GM23338 (cell line): ENCODE results near the gene PSPN.

ENCODE experiments used
- CREB1 ChIP-seq: fragments of 250-450 bp; sonication (Bioruptor Pico); IDR thresholded peaks from 2 replicates; pipeline ENCODE4 v1.5.0; 2020; ENCODE audit warnings: low read depth, mild to moderate bottlenecking, moderate library complexity
- EZH2 ChIP-seq: fragments of 200-600 bp; sonication (generic); IDR thresholded peaks from one replicate; pipeline ENCODE4 v1.8.0; 2017; ENCODE audit warnings: antibody characterized with exemption, mild to moderate bottlenecking, low read depth; ENCODE audit not compliant: unreplicated experiment
- NANOG ChIP-seq: IDR thresholded peaks from 2 replicates; pipeline ENCODE4 v1.6.1; 2016; ENCODE audit warnings: antibody characterized with exemption, borderline replicate concordance
- POLR2AphosphoS5 ChIP-seq: IDR thresholded peaks from 2 replicates; pipeline ENCODE4 v1.6.1; 2016; ENCODE audit warnings: antibody characterized with exemption, low read depth
- ZNF114 ChIP-seq: fragments of 250-450 bp; sonication (Bioruptor Pico); IDR thresholded peaks from 2 replicates; pipeline ENCODE4 v1.5.0; 2020; ENCODE audit warnings: mild to moderate bottlenecking, moderate library complexity
- TF ChIP-seq, protein P1 (sequence below), 2 experiments: fragments of 200-600 bp in 1 of 2; sonication (generic) in 1 of 2; conservative IDR thresholded peaks; 2 replicates each; pipeline versions ENCODE4 v1.5.1 to v1.6.1; 2016 to 2017; ENCODE audit warnings: antibody characterized with exemption in 2 of 2, low read depth in 2 of 2, mild to moderate bottlenecking in 2 of 2, moderate library complexity in 1 of 2
- TF ChIP-seq, protein P2 (sequence below): IDR thresholded peaks from 2 replicates; pipeline ENCODE4 v1.6.1; 2016; ENCODE audit warnings: antibody characterized with exemption
- TF ChIP-seq, protein P3 (sequence below): IDR thresholded peaks from one replicate; pipeline ENCODE4 v1.6.1; 2018; ENCODE audit warnings: antibody characterized with exemption; ENCODE audit not compliant: unreplicated experiment

DNA sequence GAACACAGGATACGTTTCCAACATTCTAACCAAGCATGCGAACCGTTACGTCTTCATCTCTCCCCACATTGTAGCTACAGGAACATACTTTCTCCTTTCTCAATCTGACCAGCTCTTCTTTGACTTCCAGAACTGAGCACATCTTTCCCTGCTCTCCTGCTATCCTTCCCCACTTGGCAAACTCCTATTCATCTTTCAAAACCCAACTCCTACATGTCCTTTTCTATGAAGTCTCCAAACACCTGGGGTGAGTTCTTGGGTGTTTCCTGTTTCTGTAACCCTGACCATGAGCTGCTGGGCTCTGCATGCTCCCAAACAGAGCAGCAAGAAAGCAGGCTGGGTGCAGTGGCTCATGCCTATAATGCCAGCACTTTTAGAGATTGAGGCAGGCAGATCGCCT is 48.9 kb downstream of the PSPN start:
- TF ChIP-seq EZH2 (no peak), POLR2AphosphoS5 (no peak), CREB1 (CRISPR knock-in tag) (no peak), NANOG (no peak), ZNF114 (CRISPR knock-in tag) (no peak)
- TF ChIP-seq, protein P1, sequence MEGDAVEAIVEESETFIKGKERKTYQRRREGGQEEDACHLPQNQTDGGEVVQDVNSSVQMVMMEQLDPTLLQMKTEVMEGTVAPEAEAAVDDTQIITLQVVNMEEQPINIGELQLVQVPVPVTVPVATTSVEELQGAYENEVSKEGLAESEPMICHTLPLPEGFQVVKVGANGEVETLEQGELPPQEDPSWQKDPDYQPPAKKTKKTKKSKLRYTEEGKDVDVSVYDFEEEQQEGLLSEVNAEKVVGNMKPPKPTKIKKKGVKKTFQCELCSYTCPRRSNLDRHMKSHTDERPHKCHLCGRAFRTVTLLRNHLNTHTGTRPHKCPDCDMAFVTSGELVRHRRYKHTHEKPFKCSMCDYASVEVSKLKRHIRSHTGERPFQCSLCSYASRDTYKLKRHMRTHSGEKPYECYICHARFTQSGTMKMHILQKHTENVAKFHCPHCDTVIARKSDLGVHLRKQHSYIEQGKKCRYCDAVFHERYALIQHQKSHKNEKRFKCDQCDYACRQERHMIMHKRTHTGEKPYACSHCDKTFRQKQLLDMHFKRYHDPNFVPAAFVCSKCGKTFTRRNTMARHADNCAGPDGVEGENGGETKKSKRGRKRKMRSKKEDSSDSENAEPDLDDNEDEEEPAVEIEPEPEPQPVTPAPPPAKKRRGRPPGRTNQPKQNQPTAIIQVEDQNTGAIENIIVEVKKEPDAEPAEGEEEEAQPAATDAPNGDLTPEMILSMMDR (conservative IDR thresholded peaks at IDR 0.05; ENCODE audit: low read depth in 2 of 2), result no peak
- TF ChIP-seq, protein P2, sequence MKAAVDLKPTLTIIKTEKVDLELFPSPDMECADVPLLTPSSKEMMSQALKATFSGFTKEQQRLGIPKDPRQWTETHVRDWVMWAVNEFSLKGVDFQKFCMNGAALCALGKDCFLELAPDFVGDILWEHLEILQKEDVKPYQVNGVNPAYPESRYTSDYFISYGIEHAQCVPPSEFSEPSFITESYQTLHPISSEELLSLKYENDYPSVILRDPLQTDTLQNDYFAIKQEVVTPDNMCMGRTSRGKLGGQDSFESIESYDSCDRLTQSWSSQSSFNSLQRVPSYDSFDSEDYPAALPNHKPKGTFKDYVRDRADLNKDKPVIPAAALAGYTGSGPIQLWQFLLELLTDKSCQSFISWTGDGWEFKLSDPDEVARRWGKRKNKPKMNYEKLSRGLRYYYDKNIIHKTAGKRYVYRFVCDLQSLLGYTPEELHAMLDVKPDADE, result no peak
- TF ChIP-seq, protein P3, sequence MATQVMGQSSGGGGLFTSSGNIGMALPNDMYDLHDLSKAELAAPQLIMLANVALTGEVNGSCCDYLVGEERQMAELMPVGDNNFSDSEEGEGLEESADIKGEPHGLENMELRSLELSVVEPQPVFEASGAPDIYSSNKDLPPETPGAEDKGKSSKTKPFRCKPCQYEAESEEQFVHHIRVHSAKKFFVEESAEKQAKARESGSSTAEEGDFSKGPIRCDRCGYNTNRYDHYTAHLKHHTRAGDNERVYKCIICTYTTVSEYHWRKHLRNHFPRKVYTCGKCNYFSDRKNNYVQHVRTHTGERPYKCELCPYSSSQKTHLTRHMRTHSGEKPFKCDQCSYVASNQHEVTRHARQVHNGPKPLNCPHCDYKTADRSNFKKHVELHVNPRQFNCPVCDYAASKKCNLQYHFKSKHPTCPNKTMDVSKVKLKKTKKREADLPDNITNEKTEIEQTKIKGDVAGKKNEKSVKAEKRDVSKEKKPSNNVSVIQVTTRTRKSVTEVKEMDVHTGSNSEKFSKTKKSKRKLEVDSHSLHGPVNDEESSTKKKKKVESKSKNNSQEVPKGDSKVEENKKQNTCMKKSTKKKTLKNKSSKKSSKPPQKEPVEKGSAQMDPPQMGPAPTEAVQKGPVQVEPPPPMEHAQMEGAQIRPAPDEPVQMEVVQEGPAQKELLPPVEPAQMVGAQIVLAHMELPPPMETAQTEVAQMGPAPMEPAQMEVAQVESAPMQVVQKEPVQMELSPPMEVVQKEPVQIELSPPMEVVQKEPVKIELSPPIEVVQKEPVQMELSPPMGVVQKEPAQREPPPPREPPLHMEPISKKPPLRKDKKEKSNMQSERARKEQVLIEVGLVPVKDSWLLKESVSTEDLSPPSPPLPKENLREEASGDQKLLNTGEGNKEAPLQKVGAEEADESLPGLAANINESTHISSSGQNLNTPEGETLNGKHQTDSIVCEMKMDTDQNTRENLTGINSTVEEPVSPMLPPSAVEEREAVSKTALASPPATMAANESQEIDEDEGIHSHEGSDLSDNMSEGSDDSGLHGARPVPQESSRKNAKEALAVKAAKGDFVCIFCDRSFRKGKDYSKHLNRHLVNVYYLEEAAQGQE, result no peak
